ENCODE results near the gene FPGS. TPM values are rescaled to one million over a fixed set of nuclear protein-coding genes. Genes with fewer than 3 reads are reported as not detected.
A peak's percentile ranks its signal among the peaks of the same experiment; 100 is the strongest.
"Not testable (repeated sequence)": the region's sequence is repeated elsewhere in the genome, so short reads cannot be mapped to it uniquely, and the experiment has no call there.

FPGS gene
- total RNA-seq, 6 experiments from 2014 or later: 51.9 to 69.2 (median 62.7) TPM

DNA sequence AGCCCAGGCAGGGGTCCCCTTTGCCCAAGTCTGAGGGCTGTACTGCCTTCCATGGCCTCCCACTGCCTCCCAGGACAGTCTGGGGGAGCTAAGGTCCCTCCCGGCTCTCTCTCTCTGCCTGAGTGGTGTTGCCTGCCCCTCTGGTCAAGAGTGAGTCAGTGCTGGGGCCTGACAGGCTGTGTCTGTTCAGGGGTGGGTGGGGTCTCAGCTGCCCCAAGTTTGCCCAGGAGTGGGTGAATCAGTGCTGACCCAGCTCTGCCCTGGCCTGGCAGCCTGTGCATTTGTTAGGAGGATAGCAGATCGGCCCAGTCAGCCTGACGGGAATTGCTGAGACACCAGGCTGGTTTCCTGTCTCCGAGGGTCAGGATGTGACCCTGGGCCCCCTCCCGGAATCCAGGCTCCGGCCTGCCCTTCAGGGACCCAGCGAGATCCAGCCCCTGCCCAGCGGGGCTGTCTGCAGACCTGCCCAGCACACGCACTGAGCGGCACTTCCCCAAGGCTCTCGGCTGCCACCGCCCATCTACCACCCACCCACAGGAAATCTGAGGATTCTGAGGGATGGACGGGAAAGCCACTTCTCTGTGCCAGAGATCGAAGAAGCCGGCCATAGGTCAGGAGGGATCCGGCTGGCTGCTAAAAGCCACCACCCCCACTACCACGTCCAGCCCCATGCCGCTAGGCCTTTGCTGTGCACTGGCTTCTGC, 35.8 kb downstream of the FPGS start:
- Mint-ChIP-seq H3K27me3 (ENCODE audit: insufficient read depth) (no peaks in the 10 kb centered on the region; the same call in 1 of the 2 replicates), H3K27ac (peak overlapping the region; percentile 99), H3K4me1 (ENCODE audit: low read depth) (peaks cover 54% of the 10 kb centered on the region), H3K9me3 (no peaks in the 10 kb centered on the region), H3K4me3 (peak overlapping the region; percentile 84), H3K36me3 (ENCODE audit: low read depth) (peaks cover 37% of the 10 kb centered on the region)
- peak; percentile 97 for DNase-seq
- TF ChIP-seq, protein P1, sequence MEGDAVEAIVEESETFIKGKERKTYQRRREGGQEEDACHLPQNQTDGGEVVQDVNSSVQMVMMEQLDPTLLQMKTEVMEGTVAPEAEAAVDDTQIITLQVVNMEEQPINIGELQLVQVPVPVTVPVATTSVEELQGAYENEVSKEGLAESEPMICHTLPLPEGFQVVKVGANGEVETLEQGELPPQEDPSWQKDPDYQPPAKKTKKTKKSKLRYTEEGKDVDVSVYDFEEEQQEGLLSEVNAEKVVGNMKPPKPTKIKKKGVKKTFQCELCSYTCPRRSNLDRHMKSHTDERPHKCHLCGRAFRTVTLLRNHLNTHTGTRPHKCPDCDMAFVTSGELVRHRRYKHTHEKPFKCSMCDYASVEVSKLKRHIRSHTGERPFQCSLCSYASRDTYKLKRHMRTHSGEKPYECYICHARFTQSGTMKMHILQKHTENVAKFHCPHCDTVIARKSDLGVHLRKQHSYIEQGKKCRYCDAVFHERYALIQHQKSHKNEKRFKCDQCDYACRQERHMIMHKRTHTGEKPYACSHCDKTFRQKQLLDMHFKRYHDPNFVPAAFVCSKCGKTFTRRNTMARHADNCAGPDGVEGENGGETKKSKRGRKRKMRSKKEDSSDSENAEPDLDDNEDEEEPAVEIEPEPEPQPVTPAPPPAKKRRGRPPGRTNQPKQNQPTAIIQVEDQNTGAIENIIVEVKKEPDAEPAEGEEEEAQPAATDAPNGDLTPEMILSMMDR (IDR thresholded peaks at IDR 0.05): no peak; the same call in 1 of the 2 replicates

DNA sequence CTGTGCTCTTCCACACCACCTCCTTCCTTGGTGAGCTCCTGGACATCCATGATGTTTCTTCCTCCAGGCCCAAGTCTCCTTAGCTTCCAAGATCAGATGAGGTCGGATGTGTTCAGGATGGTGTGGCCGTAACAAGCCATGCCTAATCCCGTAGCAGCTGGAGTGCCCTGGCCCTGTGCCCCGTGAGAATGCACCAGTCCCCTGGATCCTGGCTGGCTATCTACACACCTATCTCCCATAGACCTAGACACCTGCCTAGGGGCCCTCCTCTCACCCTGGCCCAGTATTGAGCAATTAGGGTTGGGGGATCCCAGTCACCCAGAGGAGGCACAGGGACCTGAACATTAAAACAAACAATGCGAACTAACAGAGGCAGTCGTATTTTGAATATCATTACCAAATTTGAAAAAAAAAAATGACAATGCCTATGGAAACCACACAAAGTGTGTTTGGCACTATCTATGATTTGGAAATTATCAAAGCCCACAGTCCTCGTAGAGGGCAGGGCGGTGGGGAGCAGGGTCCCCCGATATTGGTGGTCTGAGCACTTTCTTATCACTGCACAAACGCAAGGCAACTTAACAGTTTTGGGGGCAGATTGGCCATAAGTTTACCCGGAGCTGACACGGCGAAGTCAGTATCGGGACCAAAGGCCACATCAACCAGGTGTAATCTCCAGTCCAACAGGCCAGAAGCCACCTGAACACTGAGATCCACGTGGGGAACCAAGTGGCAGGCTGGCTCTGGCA, 38.6 kb downstream of the FPGS start:
- Mint-ChIP-seq H3K27ac (peak overlapping the region; percentile 5), H3K36me3 (ENCODE audit: low read depth) (peaks cover 33% of the 10 kb centered on the region), H3K4me3 (no peak overlapping the region), H3K4me1 (ENCODE audit: low read depth) (peaks cover 47% of the 10 kb centered on the region), H3K9me3 (no peaks in the 10 kb centered on the region), H3K27me3 (ENCODE audit: insufficient read depth) (no peaks in the 10 kb centered on the region; the same call in 1 of the 2 replicates)
- DNase-seq: no peak
- TF ChIP-seq, protein P1 (IDR thresholded peaks at IDR 0.05): no peak

DNA sequence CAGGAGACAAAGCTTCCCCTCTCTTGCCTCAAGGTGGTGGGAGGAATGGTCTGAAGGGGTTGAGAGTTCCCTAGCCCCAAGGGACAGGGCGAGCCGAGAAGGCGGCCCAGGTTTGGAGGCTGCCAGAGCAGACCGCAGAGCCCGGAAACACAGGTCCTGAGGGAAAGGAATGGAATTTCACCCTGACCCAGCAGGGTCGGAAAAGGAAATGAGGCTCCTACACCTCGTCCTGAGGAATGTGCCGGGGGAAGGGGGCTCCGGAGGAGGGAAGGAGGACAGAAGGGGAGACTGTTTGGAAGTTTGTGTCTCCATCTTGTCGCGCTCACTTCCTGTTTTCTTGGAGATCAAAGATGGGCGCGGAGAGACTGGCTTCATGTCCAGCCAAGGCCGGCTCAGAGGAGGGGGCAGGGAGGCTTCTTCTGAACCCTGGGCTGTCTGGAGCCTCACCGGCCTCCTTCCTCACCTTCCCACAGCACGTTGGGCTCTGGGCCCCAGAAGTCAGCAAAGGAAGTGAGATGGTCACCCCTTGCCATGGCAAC, 42.2 kb downstream of the FPGS start:
- H3K4me1 Mint-ChIP-seq (ENCODE audit: low read depth): peaks cover 38% of the 10 kb centered on the region
- no peaks in the 10 kb centered on the region; the same call in 1 of the 2 replicates for H3K27me3 Mint-ChIP-seq (ENCODE audit: insufficient read depth)
- H3K4me3 Mint-ChIP-seq: peak overlapping the region; percentile 41; the same call in 1 of the 2 replicates
- DNase-seq: no peak
- TF ChIP-seq, protein P1 (IDR thresholded peaks at IDR 0.05): no peak
- peaks cover 17% of the 10 kb centered on the region for H3K9me3 Mint-ChIP-seq
- H3K27ac Mint-ChIP-seq: peak overlapping the region; percentile 91
- H3K36me3 Mint-ChIP-seq (ENCODE audit: low read depth): peaks cover 46% of the 10 kb centered on the region

DNA sequence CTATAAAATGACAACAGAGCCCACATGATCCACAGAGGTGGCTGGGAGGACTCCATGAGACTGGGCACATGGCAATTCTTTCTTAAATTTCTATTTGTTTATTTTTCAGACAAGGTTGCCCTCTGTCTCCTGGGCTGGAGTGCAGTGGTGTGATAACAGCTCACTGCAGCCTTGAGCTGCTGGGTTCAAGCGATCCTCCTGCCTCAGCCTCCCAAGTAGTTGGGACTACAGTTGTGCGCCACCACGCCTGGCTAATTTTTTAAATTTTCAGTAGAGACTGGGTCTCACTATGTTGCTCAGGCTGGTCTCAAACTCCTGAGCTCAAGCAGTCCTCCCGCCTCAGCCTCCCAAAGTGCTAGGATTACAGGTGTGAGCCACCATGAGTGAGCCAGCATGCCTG, 42.9 kb downstream of the FPGS start:
- DNase-seq; H3K27me3 Mint-ChIP-seq (ENCODE audit: insufficient read depth); H3K4me3 Mint-ChIP-seq: not testable (repeated sequence)
- Mint-ChIP-seq H3K36me3 (ENCODE audit: low read depth) (peaks cover 48% of the 10 kb centered on the region), H3K4me1 (ENCODE audit: low read depth) (peaks cover 36% of the 10 kb centered on the region), H3K9me3 (peaks cover 21% of the 10 kb centered on the region), H3K27ac (peak overlapping the region; percentile 91)

DNA sequence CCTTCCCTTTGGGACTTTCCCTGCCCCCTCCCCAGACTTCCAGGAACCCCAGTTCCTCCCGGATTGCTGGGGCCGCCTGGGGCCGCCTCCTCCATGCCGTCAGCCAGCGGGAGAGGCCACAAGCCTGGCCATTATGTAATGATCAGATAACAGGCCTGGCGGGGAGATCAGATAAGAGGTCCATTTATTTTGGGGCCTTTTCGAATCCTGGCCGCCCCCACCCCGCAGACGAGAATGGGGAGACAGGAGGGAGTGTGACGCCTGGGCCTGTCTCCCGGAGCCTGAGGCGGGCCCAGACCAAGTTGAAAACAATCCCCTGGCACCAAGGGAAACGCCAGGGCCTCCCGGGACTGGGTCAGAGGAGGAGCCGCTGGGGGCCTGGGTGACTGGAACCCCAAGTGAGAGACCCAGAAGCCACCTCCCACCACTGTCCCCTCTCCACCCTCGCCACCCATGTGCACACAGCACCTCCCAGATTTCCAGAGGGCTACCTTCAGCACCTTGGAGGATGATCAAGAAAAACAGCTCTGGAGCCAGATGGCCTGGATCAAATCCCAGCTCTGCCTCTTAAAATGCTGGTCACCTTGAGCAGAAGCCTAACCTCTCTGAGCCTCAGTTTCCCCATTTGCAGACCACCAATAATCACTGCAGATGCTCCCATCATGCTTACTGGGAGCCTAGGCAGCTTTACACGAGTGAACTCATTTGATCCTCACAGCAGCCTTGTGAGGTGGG, 43.9 kb downstream of the FPGS start:
- Mint-ChIP-seq H3K27me3 (ENCODE audit: insufficient read depth) (no peaks in the 10 kb centered on the region; the same call in 1 of the 2 replicates), H3K36me3 (ENCODE audit: low read depth) (peaks cover 41% of the 10 kb centered on the region), H3K4me1 (ENCODE audit: low read depth) (peaks cover 36% of the 10 kb centered on the region), H3K4me3 (no peak overlapping the region), H3K27ac (peak overlapping the region; percentile 45; the same call in 1 of the 2 replicates), H3K9me3 (peaks cover 22% of the 10 kb centered on the region)
- no peak for DNase-seq
- TF ChIP-seq, protein P1 (IDR thresholded peaks at IDR 0.05): no peak
